Activated naive CD4-positive, alpha-beta T cell treated with anti-CD3 and anti-CD28 coated beads for 36 hours (primary cell): ENCODE measurements around the gene ZNF75A. TPM values are rescaled to one million over a fixed set of nuclear protein-coding genes. Genes with fewer than 3 reads are reported as not detected.
"Not testable (repeated sequence)": the region's sequence is repeated elsewhere in the genome, so short reads cannot be mapped to it uniquely, and the experiment has no call there.

Experiments used
- CTCF ChIA-PET: fragments of 350-600 bp; sonication (Branson Sonifier 250); formaldehyde crosslinking; loops from one replicate; lab custom pipeline; 2021; ENCODE audit warnings: antibody characterized with exemption; lab: Charles Lee
- DNase-seq: peaks from one replicate; pipeline ENCODE4 v3.0.0-alpha.2; 2020
- H3K27ac Mint-ChIP-seq: one replicate; pipeline ENCODE4 v1.8.0; 2021; ENCODE audit warnings: mild to moderate bottlenecking, mixed read lengths
- H3K27me3 Mint-ChIP-seq: one replicate; pipeline ENCODE4 v1.8.0; 2021; ENCODE audit warnings: low read depth, mixed read lengths
- H3K36me3 Mint-ChIP-seq: one replicate; pipeline ENCODE4 v1.8.0; 2021; ENCODE audit warnings: low read depth, mixed read lengths
- H3K4me1 Mint-ChIP-seq: one replicate; pipeline ENCODE4 v1.8.0; 2021; ENCODE audit warnings: low read depth, mixed read lengths
- H3K4me3 Mint-ChIP-seq: one replicate; pipeline ENCODE4 v1.8.0; 2021; ENCODE audit warnings: mild to moderate bottlenecking, moderate library complexity, mixed read lengths
- H3K9me3 Mint-ChIP-seq: one replicate; pipeline ENCODE4 v1.8.0; 2021; ENCODE audit warnings: mixed read lengths
- intact Hi-C: fragments of 100-400 bp; cut with micrococcal nuclease; formaldehyde crosslinking; loops from one replicate; pipeline ENCODE4 v1.15.1; 2023
- total RNA-seq, 2 experiments: library from RNA; stranded (reverse); gene quantifications; one replicate each; pipeline ENCODE4 v1.2.3, GENCODE V29; 2021

ZNF75A gene
- total RNA-seq = 10 to 100 TPM; 10.5 to 12.4 TPM

DNA sequence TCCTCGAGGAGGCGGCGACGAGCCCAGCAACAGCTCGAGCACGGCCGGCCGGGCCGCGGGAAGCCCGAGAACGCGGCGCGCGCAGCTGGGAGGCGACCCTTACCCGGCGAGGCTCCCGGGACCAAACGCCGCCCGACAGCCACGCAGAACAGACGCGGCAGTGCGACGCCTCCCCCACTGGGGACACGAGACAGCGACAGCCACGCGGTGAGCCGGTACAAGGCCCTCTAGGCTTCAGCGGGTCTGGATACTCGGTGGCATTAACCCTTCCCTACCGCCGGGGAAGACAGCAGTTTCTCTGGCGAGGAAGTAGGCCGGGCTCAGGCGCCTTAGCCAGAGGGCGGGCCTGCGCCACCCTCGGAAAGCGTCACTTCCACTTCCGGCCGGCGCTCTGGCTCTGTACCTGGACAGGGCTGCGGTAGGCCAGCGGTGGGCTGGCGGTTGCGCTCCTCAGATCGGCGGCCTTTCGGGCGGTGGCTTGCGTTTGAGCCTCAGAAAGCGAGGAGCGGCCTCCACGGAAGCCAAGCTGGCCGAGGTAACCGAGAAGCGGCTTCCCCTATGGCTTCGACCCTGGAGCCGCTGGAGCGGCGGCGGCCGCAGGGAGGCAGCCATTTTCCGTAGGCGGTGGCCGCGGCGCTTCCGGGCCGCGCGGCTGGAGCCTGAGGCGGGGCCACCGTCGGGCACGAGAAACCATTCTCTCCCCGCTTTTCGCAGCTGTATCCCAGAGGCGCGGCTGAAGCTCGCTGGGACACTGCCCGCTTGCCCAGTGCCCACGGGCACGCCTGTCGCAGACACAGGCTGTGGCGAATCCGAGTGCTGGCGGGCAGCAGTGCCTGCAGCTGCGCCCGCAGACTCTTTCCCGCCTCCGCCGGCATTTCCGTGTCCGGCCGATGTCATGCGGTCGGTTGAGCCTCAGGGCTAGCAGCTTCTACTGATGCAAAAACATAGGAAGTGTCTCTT is at the start of gene ZNF75A, which contains the start of gene TIGD7:
ZNF75A (plus strand) TSS at position 389 of the 960 bp plus-strand sequence. CDS start 2,932 bp downstream, outside the sequence.
TIGD7 (minus strand) TSS at position 322 of the 960 bp plus-strand sequence. CDS start 4,816 bp downstream, outside the sequence.
- Mint-ChIP-seq H3K27ac (peak within 1 kb of the TSS; percentile 77), H3K36me3 (peaks cover 76% of the 10 kb centered on the region), H3K4me3 (peak within 1 kb of the TSS; percentile 79), H3K27me3 (no peaks in the 10 kb centered on the region), H3K9me3 (peaks cover 45% of the 10 kb centered on the region), H3K4me1 (peaks cover 21% of the 10 kb centered on the region)
- CTCF ChIA-PET = interaction anchor here (1.2 to 1.8 kb wide), 2 partner anchors 21 to 38 kb away, joined by 4 to 5 read pairs; no protein-coding TSS in a partner anchor
- intact Hi-C loops = loop anchor here (1.0 to 5.0 kb wide), 7 partner anchors 22 to 152 kb away; partner anchors contain the start of genes ZNF200 and ZNF263
- DNase-seq = peak; percentile 84

GRCh38 chr16:3256146-3256865 is 49.0 kb upstream of the ZNF75A start, which contains the start of gene MEFV:
Gene MEFV (minus strand): TSS chr16:3256633. CDS start chr16:3256587, 46 bp downstream.
- CTCF ChIA-PET = no interaction called here
- H3K27ac Mint-ChIP-seq = no peak within 1 kb of the TSS
- no peaks in the 10 kb centered on the region for H3K27me3 Mint-ChIP-seq
- no peaks in the 10 kb centered on the region for H3K36me3 Mint-ChIP-seq
- no peaks in the 10 kb centered on the region for H3K9me3 Mint-ChIP-seq
- H3K4me3 Mint-ChIP-seq = no peak within 1 kb of the TSS
- no peaks in the 10 kb centered on the region for H3K4me1 Mint-ChIP-seq
- intact Hi-C loops = no loop called here
- DNase-seq = no peak

DNA sequence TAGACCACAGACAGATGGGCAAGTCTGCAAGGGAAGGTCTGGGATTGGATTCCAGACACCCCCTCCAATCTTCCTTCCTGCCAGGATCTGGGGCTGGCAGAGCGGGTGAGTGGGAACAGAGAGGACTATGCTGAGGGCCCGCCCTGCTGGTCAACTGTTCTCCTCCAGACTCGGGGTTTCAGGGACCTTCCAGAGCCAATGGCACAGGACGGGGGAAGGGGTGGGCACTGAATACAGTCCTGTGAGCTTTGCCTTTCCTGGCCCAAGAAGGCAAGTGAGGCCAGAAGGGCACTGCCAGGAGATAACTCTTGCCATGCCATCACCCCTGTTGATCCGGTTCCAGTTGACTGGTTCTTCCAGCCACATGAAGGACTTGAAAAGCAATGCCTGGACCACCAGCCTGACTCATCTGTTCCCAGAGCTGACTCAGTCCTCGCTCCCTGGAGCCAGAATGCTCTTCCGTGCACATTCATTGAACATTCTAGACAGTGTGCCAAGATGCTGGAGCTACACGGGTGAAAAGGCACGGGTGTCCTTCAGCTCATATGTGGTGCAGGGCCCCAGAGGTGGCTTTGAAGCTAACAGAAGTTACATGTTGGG is 48.3 kb upstream of the ZNF75A start:
- intact Hi-C loops = no loop called here
- CTCF ChIA-PET = interaction anchor here (0.7 to 1.2 kb wide), 2 partner anchors 10 to 50 kb away, joined by 3 read pairs; no protein-coding TSS in a partner anchor
- DNase-seq = no peak
- no peak overlapping the region for H3K4me3 Mint-ChIP-seq
- H3K9me3 Mint-ChIP-seq = no peaks in the 10 kb centered on the region
- no peak overlapping the region for H3K27ac Mint-ChIP-seq
- H3K4me1 Mint-ChIP-seq = no peaks in the 10 kb centered on the region
- H3K36me3 Mint-ChIP-seq = no peaks in the 10 kb centered on the region
- no peaks in the 10 kb centered on the region for H3K27me3 Mint-ChIP-seq

DNA sequence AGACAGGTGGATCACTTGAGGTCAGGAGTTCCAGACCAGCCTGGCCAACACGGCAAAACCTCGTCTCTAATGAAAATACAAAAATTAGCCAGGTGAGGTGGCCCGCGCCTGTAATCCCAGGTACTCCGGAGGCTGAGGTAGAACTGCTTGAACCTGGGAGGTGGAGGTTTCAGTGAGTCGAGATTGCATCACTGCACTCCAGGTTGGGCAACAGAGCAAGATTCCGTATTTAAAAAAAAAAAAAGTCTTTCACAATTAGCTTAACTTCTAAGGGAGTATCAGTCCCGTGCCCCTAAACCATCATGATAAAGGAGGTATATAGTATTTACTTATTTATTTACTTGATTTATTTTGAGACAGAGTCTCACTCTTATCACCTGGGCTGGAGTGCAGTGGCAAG is 45.5 kb upstream of the ZNF75A start:
- Mint-ChIP-seq H3K4me1 (peaks cover 18% of the 10 kb centered on the region), H3K9me3 (peaks cover 4% of the 10 kb centered on the region)

GRCh38 chr16:3262517-3262916 is 42.8 kb upstream of the ZNF75A start:
- Mint-ChIP-seq H3K4me3 (peak overlapping the region; percentile 85), H3K27me3 (no peaks in the 10 kb centered on the region), H3K36me3 (peaks cover 18% of the 10 kb centered on the region), H3K9me3 (peaks cover 13% of the 10 kb centered on the region), H3K27ac (peak overlapping the region; percentile 93), H3K4me1 (peaks cover 30% of the 10 kb centered on the region)
- CTCF ChIA-PET = no interaction called here
- no peak for DNase-seq
- intact Hi-C loops = loop anchor here (5.0 kb wide), 1 partner anchor 240 kb away; the partner anchor contains the start of genes HCFC1R1, THOC6 and TNFRSF12A

More for the DNA sequence above, 45.5 kb upstream of the ZNF75A start:
- CTCF ChIA-PET = interaction anchor here (0.7 kb wide), 1 partner anchor 44 kb away, joined by 6 read pairs; no protein-coding TSS in a partner anchor
- Mint-ChIP-seq H3K36me3 (peaks cover 7% of the 10 kb centered on the region), H3K4me3 (no peak overlapping the region), H3K27me3 (no peaks in the 10 kb centered on the region), H3K27ac (no peak overlapping the region)
- intact Hi-C loops = loop anchor here (5.0 kb wide), 1 partner anchor 238 kb away; the partner anchor contains the start of genes HCFC1R1, THOC6 and TNFRSF12A
- no peak for DNase-seq

GRCh38 chr16:3264137-3265036 is 40.9 kb upstream of the ZNF75A start:
- H3K9me3 Mint-ChIP-seq = peaks cover 20% of the 10 kb centered on the region
- H3K36me3 Mint-ChIP-seq = peaks cover 27% of the 10 kb centered on the region
- H3K4me1 Mint-ChIP-seq = peaks cover 30% of the 10 kb centered on the region
- H3K4me3 Mint-ChIP-seq = peak overlapping the region; percentile 85
- peak; percentile 98 for DNase-seq
- CTCF ChIA-PET = no interaction called here
- H3K27me3 Mint-ChIP-seq = no peaks in the 10 kb centered on the region
- intact Hi-C loops = loop anchor here (1.0 to 5.0 kb wide), 11 partner anchors 19 to 242 kb away; partner anchors contain the start of genes HCFC1R1, THOC6, TIGD7 and TNFRSF12A
- H3K27ac Mint-ChIP-seq = peak overlapping the region; percentile 88

DNA sequence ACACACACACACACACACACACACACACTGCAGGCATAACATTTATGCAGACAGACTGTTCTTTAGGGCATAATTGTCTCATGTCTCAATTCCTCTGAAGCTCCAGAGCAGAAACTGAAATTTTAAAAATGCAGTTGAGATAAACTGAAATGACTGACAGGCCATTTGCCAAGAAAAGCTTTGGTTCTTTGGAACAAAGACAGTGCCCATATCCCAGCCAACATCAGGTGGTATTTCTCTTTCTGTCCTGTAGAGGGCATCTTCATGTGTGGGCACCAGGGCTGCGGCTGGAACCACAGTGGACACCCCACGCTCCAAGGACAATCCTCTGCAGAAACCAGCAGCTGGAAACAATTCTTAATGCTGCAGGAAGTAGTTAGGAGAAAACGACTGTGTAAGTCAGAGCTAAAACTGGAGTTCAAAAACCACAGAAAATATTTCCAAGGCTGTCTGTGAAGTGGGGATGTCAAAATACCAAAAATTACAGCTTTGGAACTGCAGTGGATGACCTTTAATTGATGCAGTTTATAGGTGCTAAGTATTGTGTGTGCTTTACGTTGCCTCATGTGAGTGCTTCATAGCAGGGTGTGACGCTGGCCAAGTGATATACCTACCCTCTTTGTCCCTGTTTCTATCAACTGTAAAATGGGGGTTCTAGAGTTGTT is 38.3 kb upstream of the ZNF75A start:
- DNase-seq = no peak
- Mint-ChIP-seq H3K36me3 (peaks cover 27% of the 10 kb centered on the region), H3K9me3 (peaks cover 23% of the 10 kb centered on the region), H3K4me1 (peaks cover 30% of the 10 kb centered on the region), H3K4me3 (no peak overlapping the region), H3K27me3 (no peaks in the 10 kb centered on the region), H3K27ac (no peak overlapping the region)
- intact Hi-C loops = no loop called here
- CTCF ChIA-PET = interaction anchor here (0.6 to 1.8 kb wide), 7 partner anchors 9 to 98 kb away, joined by 3 to 7 read pairs (median 4); partner anchors contain the start of genes TIGD7 and ZNF75A

DNA sequence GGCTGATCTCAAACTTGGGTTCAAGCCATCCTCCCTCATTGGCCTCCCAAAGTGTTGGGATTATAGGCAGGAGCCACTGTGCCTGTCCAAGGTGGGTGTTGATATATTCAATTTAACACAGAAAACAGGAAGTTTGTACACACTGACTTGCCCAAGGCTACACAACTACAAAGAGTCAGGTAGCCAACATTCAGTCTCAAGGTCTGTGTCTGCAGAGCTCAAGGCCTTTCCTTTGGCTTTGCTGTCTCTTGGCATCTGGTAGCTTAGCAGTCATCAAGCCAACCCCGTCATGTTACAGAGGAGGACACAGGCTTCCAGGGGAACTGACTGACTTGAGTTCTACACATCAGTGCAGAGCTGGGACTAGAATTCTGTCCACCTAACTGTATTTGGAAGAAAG is 37.0 kb upstream of the ZNF75A start:
- CTCF ChIA-PET = interaction anchor here (1.8 kb wide), 2 partner anchors 8 to 16 kb away, joined by 6 to 7 read pairs; no protein-coding TSS in a partner anchor

DNA sequence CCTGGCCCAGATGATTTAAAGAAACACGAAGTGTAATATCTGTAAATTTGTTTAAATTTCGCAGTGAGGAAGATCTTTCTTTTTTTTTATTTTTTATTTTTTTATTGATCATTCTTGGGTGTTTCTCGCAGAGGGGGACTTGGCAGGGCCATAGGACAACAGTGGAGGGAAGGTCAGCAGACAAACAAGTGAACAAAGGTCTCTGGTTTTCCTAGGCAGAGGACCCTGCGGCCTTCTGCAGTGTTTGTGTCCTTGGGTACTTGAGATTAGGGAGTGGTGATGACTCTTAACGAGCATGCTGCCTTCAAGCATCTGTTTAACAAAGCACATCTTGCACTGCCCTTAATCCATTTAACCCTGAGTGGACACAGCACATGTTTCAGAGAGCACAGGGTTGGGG is 34.6 kb upstream of the ZNF75A start:
- intact Hi-C loops = not testable (repeated sequence)

More for the DNA sequence above, 37.0 kb upstream of the ZNF75A start:
- Mint-ChIP-seq H3K4me1 (peaks cover 21% of the 10 kb centered on the region), H3K36me3 (peaks cover 26% of the 10 kb centered on the region), H3K4me3 (no peak overlapping the region), H3K9me3 (peaks cover 29% of the 10 kb centered on the region), H3K27me3 (no peaks in the 10 kb centered on the region), H3K27ac (no peak overlapping the region)
- intact Hi-C loops = no loop called here
- DNase-seq = no peak

GRCh38 chr16:3271281-3271680 is 34.0 kb upstream of the ZNF75A start:
- Mint-ChIP-seq H3K36me3 (peaks cover 16% of the 10 kb centered on the region), H3K9me3 (peaks cover 38% of the 10 kb centered on the region)
- H3K4me3 Mint-ChIP-seq, H3K27ac Mint-ChIP-seq, intact Hi-C loops, H3K27me3 Mint-ChIP-seq, DNase-seq, CTCF ChIA-PET, H3K4me1 Mint-ChIP-seq: not testable (repeated sequence)

More for the DNA sequence above, 34.6 kb upstream of the ZNF75A start:
- Mint-ChIP-seq H3K36me3 (peaks cover 18% of the 10 kb centered on the region), H3K9me3 (peaks cover 36% of the 10 kb centered on the region)
- H3K27me3 Mint-ChIP-seq, CTCF ChIA-PET, H3K27ac Mint-ChIP-seq, H3K4me1 Mint-ChIP-seq, H3K4me3 Mint-ChIP-seq, DNase-seq: not testable (repeated sequence)
